Suprapubic skin (tissue), 4 donors: ENCODE measurements around the gene WDR26. TPM values are rescaled to one million over a fixed set of nuclear protein-coding genes. Genes with fewer than 3 reads are reported as not detected.

Experiments used
- DNase-seq, 2 donors: peaks; one replicate each; pipeline ENCODE4 v3.0.0-alpha.2; 2019; ENCODE audit warnings: low spot score in 2 of 2
- H3K27ac ChIP-seq: fragments of 200-600 bp; sonication (generic); one replicate; pipeline ENCODE4 v1.5.1; 2019
- H3K27me3 ChIP-seq: fragments of 200-600 bp; sonication (generic); one replicate; pipeline ENCODE4 v1.5.1; 2019
- H3K36me3 ChIP-seq: fragments of 200-600 bp; sonication (generic); one replicate; pipeline ENCODE4 v1.5.1; 2019
- H3K4me1 ChIP-seq: fragments of 200-600 bp; sonication (generic); one replicate; pipeline ENCODE4 v1.5.1; 2019
- H3K4me3 ChIP-seq: fragments of 200-600 bp; sonication (generic); one replicate; pipeline ENCODE4 v1.5.1; 2019; ENCODE audit warnings: mild to moderate bottlenecking
- H3K9me3 ChIP-seq: fragments of 200-600 bp; sonication (generic); one replicate; pipeline ENCODE4 v1.5.1; 2019
- EP300 ChIP-seq: sonication (generic); formaldehyde crosslinking; IDR thresholded peaks from one replicate; pipeline ENCODE4 v1.6.1; 2017; ENCODE audit warnings: antibody characterized with exemption
- POLR2A ChIP-seq, 2 donors: fragments of 450-650 bp; IDR thresholded peaks; one replicate each; pipeline ENCODE4 v1.6.1; 2017; ENCODE audit warnings: antibody characterized with exemption in 2 of 2, mild to moderate bottlenecking in 2 of 2, moderate library complexity in 2 of 2
- POLR2AphosphoS5 ChIP-seq, 3 donors: sonication (generic); formaldehyde crosslinking; IDR thresholded peaks; one replicate each; pipeline ENCODE4 v1.6.1; 2017; ENCODE audit warnings: antibody characterized with exemption in 3 of 3
- WGBS: methylation state at CpG from one replicate; pipeline ENCODE4 v1.1.5; 2018; 5-methylcytosine and 5-hydroxymethylcytosine counted together
- total RNA-seq, 4 donors: library from RNA; depleted of rRNA; stranded (reverse); fragments of >200 nt; gene quantifications; one replicate each; pipeline ENCODE4 v1.1.0, GENCODE V29; 2016
- TF ChIP-seq, protein P1 (sequence below), 2 donors: fragments of 200-600 bp in 1 of 2; fragments of 450-650 bp in 1 of 2; sonication (generic) in 1 of 2; IDR thresholded peaks; one replicate each; pipeline ENCODE4 v1.5.1; 2016 to 2019; ENCODE audit warnings: antibody characterized with exemption in 2 of 2, mild to moderate bottlenecking in 1 of 2, moderate library complexity in 1 of 2

Gene WDR26
- total RNA-seq, 4 donors from 2014 or later, result 92.4 to 174 (median 111) TPM

DNA sequence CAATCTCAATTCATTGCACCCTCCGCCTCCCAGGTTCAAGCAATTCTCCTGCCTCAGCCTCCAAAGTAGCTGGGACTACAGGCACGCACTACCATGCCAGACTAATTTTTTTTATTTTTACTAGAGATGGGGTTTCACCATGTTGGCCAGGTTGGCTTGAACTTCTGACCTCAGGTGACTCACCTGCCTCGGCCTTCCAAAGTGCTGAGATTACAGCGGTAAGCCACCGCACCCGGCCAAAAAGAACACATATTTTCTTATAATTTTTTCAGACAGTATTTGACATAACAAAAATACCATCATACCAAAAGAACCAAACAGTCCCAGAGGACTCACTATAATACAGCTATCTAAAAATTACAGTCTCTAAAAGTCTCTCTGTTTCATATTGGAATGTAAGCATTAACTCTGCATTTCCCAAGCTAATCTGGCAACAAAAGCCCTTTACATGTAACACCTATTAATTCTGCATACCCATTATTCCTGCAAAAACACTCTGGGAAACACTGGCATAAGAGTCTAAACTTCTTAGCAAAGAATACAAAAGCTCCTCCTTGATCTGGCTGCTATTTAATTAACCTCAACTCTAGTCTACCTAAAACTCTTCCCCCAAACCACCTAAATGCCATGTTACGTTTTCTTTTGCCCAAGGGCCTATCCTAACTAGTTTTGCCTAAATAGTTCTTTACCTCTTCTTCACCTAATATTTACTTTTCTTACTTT, 26.9 kb downstream of the WDR26 start:
- WGBS, result 66% methylated on average over 7 of the region's 7 CpGs
- no peak for DNase-seq

DNA sequence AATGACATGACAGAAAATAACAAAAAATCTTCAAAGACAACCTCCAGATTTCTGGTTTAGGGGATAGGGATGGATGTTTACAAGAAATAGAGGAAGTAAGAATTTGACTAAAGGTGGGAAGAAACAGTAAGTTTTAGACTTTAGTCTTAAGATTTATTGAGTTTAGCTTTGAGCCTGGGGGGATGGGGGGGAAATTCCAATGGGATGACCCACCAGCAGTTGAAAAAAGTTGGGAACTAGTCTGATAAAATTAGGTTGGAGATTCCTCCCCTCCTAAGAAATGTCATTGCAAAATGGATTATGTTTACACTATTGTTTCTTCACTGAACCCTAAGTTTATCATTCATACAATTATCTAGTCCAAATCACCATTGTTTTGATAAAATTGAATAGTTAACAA, 28.4 kb downstream of the WDR26 start:
- no peak for DNase-seq
- no peaks in the 10 kb centered on the region for H3K9me3 ChIP-seq
- peaks cover 90% of the 10 kb centered on the region for H3K36me3 ChIP-seq
- H3K27me3 ChIP-seq, result no peaks in the 10 kb centered on the region
- no peak overlapping the region for H3K27ac ChIP-seq
- H3K4me1 ChIP-seq, result peaks cover 7% of the 10 kb centered on the region
- TF ChIP-seq POLR2A (IDR thresholded peaks at IDR 0.05) (no peak), POLR2AphosphoS5 (IDR thresholded peaks at IDR 0.05) (no peak), EP300 (no peak)
- TF ChIP-seq, protein P1, sequence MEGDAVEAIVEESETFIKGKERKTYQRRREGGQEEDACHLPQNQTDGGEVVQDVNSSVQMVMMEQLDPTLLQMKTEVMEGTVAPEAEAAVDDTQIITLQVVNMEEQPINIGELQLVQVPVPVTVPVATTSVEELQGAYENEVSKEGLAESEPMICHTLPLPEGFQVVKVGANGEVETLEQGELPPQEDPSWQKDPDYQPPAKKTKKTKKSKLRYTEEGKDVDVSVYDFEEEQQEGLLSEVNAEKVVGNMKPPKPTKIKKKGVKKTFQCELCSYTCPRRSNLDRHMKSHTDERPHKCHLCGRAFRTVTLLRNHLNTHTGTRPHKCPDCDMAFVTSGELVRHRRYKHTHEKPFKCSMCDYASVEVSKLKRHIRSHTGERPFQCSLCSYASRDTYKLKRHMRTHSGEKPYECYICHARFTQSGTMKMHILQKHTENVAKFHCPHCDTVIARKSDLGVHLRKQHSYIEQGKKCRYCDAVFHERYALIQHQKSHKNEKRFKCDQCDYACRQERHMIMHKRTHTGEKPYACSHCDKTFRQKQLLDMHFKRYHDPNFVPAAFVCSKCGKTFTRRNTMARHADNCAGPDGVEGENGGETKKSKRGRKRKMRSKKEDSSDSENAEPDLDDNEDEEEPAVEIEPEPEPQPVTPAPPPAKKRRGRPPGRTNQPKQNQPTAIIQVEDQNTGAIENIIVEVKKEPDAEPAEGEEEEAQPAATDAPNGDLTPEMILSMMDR (IDR thresholded peaks at IDR 0.05), result no peak
- H3K4me3 ChIP-seq, result no peak overlapping the region

More for the DNA sequence above, 26.9 kb downstream of the WDR26 start:
- Histone ChIP-seq H3K27ac (no peak overlapping the region), H3K27me3 (no peaks in the 10 kb centered on the region), H3K4me3 (no peak overlapping the region), H3K9me3 (no peaks in the 10 kb centered on the region), H3K36me3 (peaks cover 89% of the 10 kb centered on the region), H3K4me1 (peaks cover 7% of the 10 kb centered on the region)
- no peak for TF ChIP-seq POLR2AphosphoS5 (IDR thresholded peaks at IDR 0.05)
- TF ChIP-seq, protein P1 (IDR thresholded peaks at IDR 0.05), result no peak
- TF ChIP-seq EP300, result no peak
- TF ChIP-seq POLR2A (IDR thresholded peaks at IDR 0.05), result no peak

DNA sequence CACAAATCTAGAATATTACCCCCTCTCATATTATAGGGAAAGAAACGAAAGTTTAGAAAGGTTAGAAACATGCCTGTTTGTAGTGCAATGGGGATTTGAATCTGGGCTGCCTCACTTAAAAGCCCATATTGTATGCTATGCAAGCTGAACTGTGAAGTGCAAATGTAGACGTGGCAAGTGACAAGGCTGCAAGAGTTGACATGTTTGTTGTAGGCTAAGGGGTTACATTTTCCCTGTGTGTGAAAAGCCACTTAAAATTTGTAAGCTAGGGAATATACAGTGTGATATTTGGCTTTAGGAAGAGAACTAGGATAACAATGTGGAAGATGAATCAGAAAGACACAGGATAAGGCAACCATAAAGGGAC, 29.0 kb downstream of the WDR26 start:
- no peaks in the 10 kb centered on the region for H3K27me3 ChIP-seq
- no peak overlapping the region for H3K4me3 ChIP-seq
- H3K9me3 ChIP-seq, result no peaks in the 10 kb centered on the region
- TF ChIP-seq POLR2A (IDR thresholded peaks at IDR 0.05) (no peak), POLR2AphosphoS5 (IDR thresholded peaks at IDR 0.05) (no peak), EP300 (no peak)
- TF ChIP-seq, protein P1 (IDR thresholded peaks at IDR 0.05), result no peak
- no peak for DNase-seq
- peaks cover 7% of the 10 kb centered on the region for H3K4me1 ChIP-seq
- peaks cover 90% of the 10 kb centered on the region for H3K36me3 ChIP-seq
- WGBS, result 84% methylated on average over 2 of the region's 2 CpGs
- no peak overlapping the region for H3K27ac ChIP-seq

DNA sequence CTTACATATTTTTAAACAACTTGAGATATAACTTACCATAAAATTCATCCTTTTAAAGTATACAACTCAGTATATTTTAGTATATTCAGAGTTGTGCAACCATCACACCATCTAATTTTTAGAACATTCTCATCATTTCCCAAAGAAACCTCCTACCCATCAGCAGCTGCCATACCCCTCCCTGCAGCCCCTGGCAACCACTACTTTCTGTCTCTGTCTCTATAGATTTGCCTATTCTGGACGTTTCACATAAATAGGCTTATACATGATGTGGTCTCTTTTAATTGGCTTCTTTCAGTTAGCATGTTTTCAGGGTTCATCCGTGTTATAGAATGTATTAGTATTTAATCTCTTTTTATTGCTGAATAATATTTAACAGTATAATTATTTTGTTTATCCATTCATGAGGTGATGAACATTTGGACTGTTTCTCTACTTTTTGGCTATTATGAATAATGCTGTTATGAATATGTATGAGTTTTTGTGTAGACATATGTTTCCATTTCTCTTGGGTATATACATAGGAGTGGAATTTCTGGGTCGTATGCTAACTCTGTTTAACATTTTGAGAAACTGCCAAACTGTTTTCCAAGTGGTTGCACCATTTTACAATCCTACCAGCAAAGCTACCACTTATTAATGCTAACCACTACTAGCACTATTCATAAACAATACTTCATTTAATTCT, 29.5 kb downstream of the WDR26 start:
- no peaks in the 10 kb centered on the region for H3K9me3 ChIP-seq
- H3K27me3 ChIP-seq, result no peaks in the 10 kb centered on the region
- no peak for DNase-seq
- H3K4me1 ChIP-seq, result peaks cover 7% of the 10 kb centered on the region
- WGBS, result 64% methylated on average over 3 of the region's 3 CpGs
- peaks cover 90% of the 10 kb centered on the region for H3K36me3 ChIP-seq
- H3K27ac ChIP-seq, result no peak overlapping the region
- TF ChIP-seq POLR2A (IDR thresholded peaks at IDR 0.05) (no peak), POLR2AphosphoS5 (IDR thresholded peaks at IDR 0.05) (no peak), EP300 (no peak)
- TF ChIP-seq, protein P1 (IDR thresholded peaks at IDR 0.05), result no peak
- H3K4me3 ChIP-seq, result no peak overlapping the region

DNA sequence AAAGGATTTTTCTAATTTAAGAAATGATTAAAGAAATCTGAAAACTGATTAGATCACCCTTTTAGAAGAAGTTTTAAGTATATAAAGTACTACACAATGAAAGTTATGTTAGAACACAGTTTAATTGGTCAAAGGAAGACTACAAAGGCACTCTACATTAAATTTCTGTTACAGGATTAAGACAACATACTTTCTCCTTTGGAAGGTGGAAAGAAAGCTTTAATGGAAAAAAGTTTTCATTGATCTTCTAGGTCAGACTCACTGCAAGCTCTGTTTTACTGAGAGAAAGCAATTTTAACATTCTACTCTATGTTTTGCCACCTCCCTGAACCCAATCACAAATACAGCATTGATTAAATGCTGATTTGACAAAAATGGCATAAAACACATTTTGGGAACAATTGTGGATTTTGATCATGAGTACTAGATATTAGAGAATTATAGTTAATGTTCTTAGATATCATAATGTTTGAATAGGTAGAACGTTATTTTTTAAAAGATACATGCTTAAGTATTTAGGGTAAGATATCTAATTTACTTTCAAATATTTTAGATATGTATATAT, 32.0 kb downstream of the WDR26 start:
- WGBS, result 87% methylated on average over 1 of the region's 1 CpG
- DNase-seq, result no peak
- H3K27ac ChIP-seq, result no peak overlapping the region
- peaks cover 90% of the 10 kb centered on the region for H3K36me3 ChIP-seq
- no peak overlapping the region for H3K4me3 ChIP-seq
- H3K9me3 ChIP-seq, result no peaks in the 10 kb centered on the region
- no peaks in the 10 kb centered on the region for H3K27me3 ChIP-seq
- TF ChIP-seq POLR2A (IDR thresholded peaks at IDR 0.05) (no peak), EP300 (no peak), POLR2AphosphoS5 (IDR thresholded peaks at IDR 0.05) (no peak)
- TF ChIP-seq, protein P1 (IDR thresholded peaks at IDR 0.05), result no peak
- H3K4me1 ChIP-seq, result no peaks in the 10 kb centered on the region
